Smooth muscle cell (in vitro differentiated cells): ENCODE results near the gene DMKN. TPM values are rescaled to one million over a fixed set of nuclear protein-coding genes. Genes with fewer than 3 reads are reported as not detected.

ENCODE experiments used
- DNase-seq: peaks from one replicate; lab custom pipeline; 2025; ENCODE audit not compliant: unreplicated experiment; lab: John Stamatoyannopoulos, UW
- H2AFZ ChIP-seq: fragments of 200-600 bp; sonication (generic); 2 replicates; pipeline ENCODE4 v1.6.0; 2016; ENCODE audit warnings: antibody characterized with exemption, low read depth, mild to moderate bottlenecking
- H3F3A ChIP-seq: fragments of 200-600 bp; sonication (generic); 2 replicates; pipeline ENCODE4 v1.6.0; 2017; ENCODE audit warnings: antibody characterized with exemption, low read depth
- H3K27ac ChIP-seq: fragments of 200-600 bp; sonication (generic); 2 replicates; pipeline ENCODE4 v1.5.1; 2016; ENCODE audit warnings: low read depth, mild to moderate bottlenecking
- H3K27me3 ChIP-seq: fragments of 200-600 bp; sonication (generic); 2 replicates; pipeline ENCODE4 v1.6.1; 2016; ENCODE audit warnings: low read depth, mild to moderate bottlenecking
- H3K36me3 ChIP-seq: fragments of 200-600 bp; sonication (generic); 2 replicates; pipeline ENCODE4 v1.5.1; 2016; ENCODE audit warnings: low read depth
- H3K4me1 ChIP-seq: fragments of 200-600 bp; sonication (generic); 2 replicates; pipeline ENCODE4 v1.5.1; 2016; ENCODE audit warnings: low read depth
- H3K4me2 ChIP-seq: fragments of 200-600 bp; sonication (generic); 2 replicates; pipeline ENCODE4 v1.6.0; 2016; ENCODE audit warnings: mild to moderate bottlenecking
- H3K4me3 ChIP-seq: fragments of 200-600 bp; sonication (generic); 2 replicates; pipeline ENCODE4 v1.5.1; 2016; ENCODE audit warnings: mild to moderate bottlenecking
- H3K79me2 ChIP-seq: fragments of 200-600 bp; sonication (generic); 2 replicates; pipeline ENCODE4 v1.6.0; 2016; ENCODE audit warnings: low read depth, mild to moderate bottlenecking
- H3K9ac ChIP-seq: fragments of 200-600 bp; sonication (generic); 2 replicates; pipeline ENCODE4 v1.6.0; 2016; ENCODE audit warnings: low read depth
- H3K9me3 ChIP-seq: fragments of 200-600 bp; sonication (generic); replicated peaks from 2 replicates; pipeline ENCODE4 v1.5.1; 2016; ENCODE audit warnings: low read depth
- H4K20me1 ChIP-seq: fragments of 200-600 bp; sonication (generic); 2 replicates; pipeline ENCODE4 v1.6.0; 2016; ENCODE audit warnings: low read depth
- CTCF ChIP-seq: fragments of 200-600 bp; sonication (generic); IDR thresholded peaks from 2 replicates; pipeline ENCODE4 v1.5.1; 2017; ENCODE audit warnings: borderline replicate concordance, mild to moderate bottlenecking, antibody characterized with exemption; ENCODE audit not compliant: insufficient read depth, poor library complexity, severe bottlenecking
- WGBS: methylation state at CpG from one replicate; pipeline ENCODE4 v1.1.7; 2016; ENCODE audit warnings: low lambda C conversion rate; 5-methylcytosine and 5-hydroxymethylcytosine counted together
- polyA plus RNA-seq: library from polyadenylated mRNA; unstranded; fragments of >200 nt; fragmentation: Nextera tagmentation; extraction: Ambion mirVana; gene quantifications from 2 replicates; pipeline ENCODE4 v1.2.1, GENCODE V29; 2016
- total RNA-seq: library from RNA; depleted of rRNA; stranded (reverse); fragments of >200 nt; gene quantifications from 2 replicates; pipeline ENCODE4 v1.2.3, GENCODE V29; 2014

Gene DMKN
- total and polyA plus RNA-seq, 2 experiments from 2014 or later: 31.2 to 132 TPM

- no peak overlapping the region for H3K9ac ChIP-seq
- no peaks in the 10 kb centered on the region for H3K9me3 ChIP-seq
- no peaks in the 10 kb centered on the region for H3F3A ChIP-seq
- H4K20me1 ChIP-seq: no peaks in the 10 kb centered on the region
- no peaks in the 10 kb centered on the region for H3K36me3 ChIP-seq
- H3K4me1 ChIP-seq: no peaks in the 10 kb centered on the region
- DNase-seq: no peak
- H3K4me3 ChIP-seq: no peak overlapping the region
- no peak for TF ChIP-seq CTCF
- H3K27me3 ChIP-seq: no peaks in the 10 kb centered on the region
- WGBS: 87% methylated on average over 3 of the region's 3 CpGs
- H2AFZ ChIP-seq: no peak overlapping the region
- no peaks in the 10 kb centered on the region for H3K79me2 ChIP-seq
- no peak overlapping the region for H3K4me2 ChIP-seq
- H3K27ac ChIP-seq: no peak overlapping the region
Observed at GRCh38 chr19:35486268-35486708, 27.2 kb downstream of the DMKN start.

GRCh38 chr19:35484252-35485036 lies 29.0 kb downstream of the DMKN start:
- no peak overlapping the region for H3K9ac ChIP-seq
- no peak for TF ChIP-seq CTCF

GRCh38 chr19:35483089-35483488 lies 30.4 kb downstream of the DMKN start:
- no peaks in the 10 kb centered on the region for H4K20me1 ChIP-seq
- 82% methylated on average over 5 of the region's 5 CpGs for WGBS
- no peaks in the 10 kb centered on the region for H3K9me3 ChIP-seq
- no peak for TF ChIP-seq CTCF
- no peaks in the 10 kb centered on the region for H3K36me3 ChIP-seq
- H3K9ac ChIP-seq: no peak overlapping the region
- DNase-seq: no peak
- no peak overlapping the region for H3K4me3 ChIP-seq
- no peak overlapping the region for H3K4me2 ChIP-seq
- no peaks in the 10 kb centered on the region for H3K27me3 ChIP-seq
- H3K79me2 ChIP-seq: no peaks in the 10 kb centered on the region
- H2AFZ ChIP-seq: no peak overlapping the region
- H3K4me1 ChIP-seq: no peaks in the 10 kb centered on the region
- no peaks in the 10 kb centered on the region for H3F3A ChIP-seq
- no peak overlapping the region for H3K27ac ChIP-seq

More at GRCh38 chr19:35484252-35485036, 29.0 kb downstream of the DMKN start:
- H3K79me2 ChIP-seq: no peaks in the 10 kb centered on the region
- H4K20me1 ChIP-seq: no peaks in the 10 kb centered on the region
- no peaks in the 10 kb centered on the region for H3K36me3 ChIP-seq
- H3K4me3 ChIP-seq: no peak overlapping the region
- 67% methylated on average over 7 of the region's 7 CpGs for WGBS
- H2AFZ ChIP-seq: no peak overlapping the region
- H3F3A ChIP-seq: no peaks in the 10 kb centered on the region
- no peak for DNase-seq
- H3K4me1 ChIP-seq: no peaks in the 10 kb centered on the region
- no peak overlapping the region for H3K27ac ChIP-seq
- no peaks in the 10 kb centered on the region for H3K27me3 ChIP-seq
- no peaks in the 10 kb centered on the region for H3K9me3 ChIP-seq
- H3K4me2 ChIP-seq: no peak overlapping the region
